Measurements from ENCODE around the gene FOXD3.

FOXD3 gene

DNA sequence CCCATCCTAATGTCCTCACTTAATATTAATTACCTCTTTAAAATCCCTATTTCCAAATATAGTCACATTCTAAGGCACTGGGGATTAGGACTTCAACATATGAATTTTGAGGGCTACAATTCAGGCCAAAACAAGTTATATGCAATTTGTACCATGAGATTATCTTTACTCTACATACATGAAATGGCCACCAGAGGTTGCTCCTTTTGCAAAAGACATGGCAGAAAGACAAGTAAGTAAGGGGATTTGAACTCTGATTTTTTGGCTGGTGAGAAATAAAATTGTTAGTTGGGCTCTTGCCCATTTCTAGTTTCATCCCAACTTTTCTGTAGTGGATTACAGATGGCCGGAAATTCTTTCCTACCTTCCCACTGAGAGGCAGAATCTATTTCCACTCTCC lies 40.2 kb downstream of the FOXD3 start:
- DNase-seq, result no peak

- DNase-seq, result no peak
Observed at GRCh38 chr1:63363014-63363413, 40.6 kb downstream of the FOXD3 start.

- DNase-seq, result no peak
Observed at GRCh38 chr1:63366908-63367214, 44.5 kb downstream of the FOXD3 start.

DNA sequence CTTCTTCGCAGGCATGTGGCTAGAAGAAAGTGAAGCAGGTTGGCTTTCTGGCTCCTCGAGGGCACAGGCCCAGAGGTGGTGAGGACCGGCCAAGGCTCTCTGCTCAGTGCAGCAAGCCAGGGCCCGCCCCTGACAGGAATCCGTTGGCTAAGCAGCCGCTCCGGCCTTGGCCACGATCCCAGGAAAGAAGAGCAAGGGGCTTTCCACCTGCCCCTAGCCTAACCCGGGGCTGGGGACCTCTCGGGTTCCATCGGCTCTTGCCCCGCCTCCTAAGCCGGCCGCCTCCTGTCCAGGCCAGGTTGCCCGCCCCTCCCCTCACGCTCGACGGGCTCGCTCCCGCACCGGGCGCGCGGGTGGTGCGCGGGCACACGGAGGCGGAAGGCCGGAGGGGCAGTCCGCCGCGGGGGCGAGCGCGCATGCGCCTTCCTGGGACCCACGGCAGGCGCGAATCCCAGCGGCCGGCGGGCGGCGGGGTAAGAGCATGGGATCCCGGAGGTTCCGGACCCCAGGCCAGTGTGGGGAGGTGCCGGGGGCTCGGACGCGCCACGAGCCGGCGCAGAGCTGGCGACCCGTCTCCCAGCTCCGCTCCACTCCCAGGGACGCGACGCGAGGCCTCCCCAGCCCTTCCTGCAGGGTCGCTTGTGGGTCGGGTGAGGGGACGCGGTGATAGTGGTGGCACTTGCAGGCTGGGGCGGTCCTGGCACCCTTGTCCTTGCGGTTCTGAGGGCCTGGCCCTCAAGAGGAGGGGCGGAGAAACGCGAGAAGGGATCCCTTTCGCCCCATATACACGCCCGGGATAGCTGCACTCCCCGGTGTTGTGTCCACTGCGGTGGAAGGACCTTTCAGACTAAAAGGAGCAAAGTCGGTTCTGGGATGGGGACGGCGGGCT lies 45.1 kb downstream of the FOXD3 start, which contains the start of gene ALG6:
TSS of gene ALG6 (plus strand) at position 413 of the 889 bp plus-strand sequence. CDS start 3,351 bp downstream, outside the sequence.
- DNase-seq, result peak; percentile 92

DNA sequence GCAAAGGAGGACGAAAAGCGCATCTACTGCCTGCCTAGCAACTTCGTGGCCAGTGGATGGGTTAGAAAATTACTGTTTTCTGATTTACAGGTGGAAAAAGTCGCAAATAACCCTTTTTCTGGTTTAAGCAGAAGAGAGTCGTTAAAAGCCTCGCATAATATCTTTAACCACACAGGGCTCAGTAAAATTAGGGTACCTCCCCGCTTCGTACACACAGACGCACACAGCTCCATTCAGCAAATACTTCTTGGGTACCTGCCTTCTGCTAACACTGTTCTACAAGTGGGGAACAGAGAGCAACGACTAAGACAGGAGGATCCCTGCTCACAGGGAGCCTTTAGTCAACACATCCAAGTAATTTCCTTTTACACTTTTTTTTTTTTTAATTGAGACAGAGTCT lies 45.8 kb downstream of the FOXD3 start:
- peak; percentile 37 for DNase-seq
